GM12874 (cell line): Measurements from ENCODE around the gene SLC12A1.

Experiments used
- CTCF ChIP-seq: IDR thresholded peaks from 2 replicates; pipeline ENCODE4 v1.5.1; 2011; ENCODE audit warnings: low read depth, mild to moderate bottlenecking, control low read depth, low read length, moderate library complexity; ENCODE audit not compliant: insufficient read depth

Gene SLC12A1

GRCh38 chr15:48332642-48333034, 126.5 kb downstream of the SLC12A1 start:
- TF ChIP-seq CTCF: no peak

GRCh38 chr15:48333540-48333939, 127.4 kb downstream of the SLC12A1 start:
- no peak for TF ChIP-seq CTCF

- TF ChIP-seq CTCF: no peak
Measured at GRCh38 chr15:48334260-48334659, 128.2 kb downstream of the SLC12A1 start.

- TF ChIP-seq CTCF: peak; percentile 48; the same call in 1 of the 2 replicates
Measured at GRCh38 chr15:48336940-48337339, 130.8 kb downstream of the SLC12A1 start.

- TF ChIP-seq CTCF: no peak
Measured at GRCh38 chr15:48337607-48338006, 131.5 kb downstream of the SLC12A1 start.

GRCh38 chr15:48340111-48340510, 134.0 kb downstream of the SLC12A1 start:
- no peak for TF ChIP-seq CTCF

GRCh38 chr15:48343865-48344264, 137.8 kb downstream of the SLC12A1 start:
- no peak for TF ChIP-seq CTCF

GRCh38 chr15:48345516-48345915, 139.4 kb downstream of the SLC12A1 start:
- TF ChIP-seq CTCF: no peak
